Measurements from ENCODE around the gene ST3GAL3. TPM values are rescaled to one million over a fixed set of nuclear protein-coding genes. Genes with fewer than 3 reads are reported as not detected.
A peak's percentile ranks its signal among the peaks of the same experiment; 100 is the strongest.

ST3GAL3 gene
- total and polyA plus RNA-seq, 4 donors: 20.2 to 32.0 (median 27.0) TPM

- WGBS, 2 donors: 95% methylated on average over 4 of the region's 4 CpGs
- no peak overlapping the region for H3K27ac ChIP-seq (ENCODE audit: low read depth in 1 of 2, low read length in 2 of 2)
- H3K4me3 ChIP-seq (ENCODE audit: low read length in 2 of 2): no peak overlapping the region
- no peak for ATAC-seq (ENCODE audit: low FRiP score)
- no peaks in the 10 kb centered on the region for H3K9me3 ChIP-seq (ENCODE audit: control insufficient read depth, low read length)
- intact Hi-C loops (cut with DNase I): loop anchor here in 1 of 2 donors (10.0 kb wide), 1 partner anchor 77 kb away; no protein-coding TSS in a partner anchor
- H3K4me1 ChIP-seq (ENCODE audit: control insufficient read depth in 1 of 2, insufficient read depth in 2 of 2, low read length in 2 of 2): no peaks in the 10 kb centered on the region
- no peak for DNase-seq
- no peaks in the 10 kb centered on the region for H3K27me3 ChIP-seq (ENCODE audit: control insufficient read depth in 1 of 2, insufficient read depth in 2 of 2, low read length in 1 of 2)
- no peaks in the 10 kb centered on the region for H3K36me3 ChIP-seq (ENCODE audit: control insufficient read depth in 1 of 2, insufficient read depth in 2 of 2, low read length in 1 of 2)
These were observed 140.5 kb downstream of the ST3GAL3 start for GRCh38 chr1:43847882-43848281.

- WGBS, 2 donors: 90 to 97% methylated on average over 1 of the region's 1 CpG
- H3K4me1 ChIP-seq (ENCODE audit: control insufficient read depth in 1 of 2, insufficient read depth in 2 of 2, low read length in 2 of 2): no peaks in the 10 kb centered on the region
- no peak overlapping the region for H3K4me3 ChIP-seq (ENCODE audit: low read length in 2 of 2)
- DNase-seq (no peak), ATAC-seq (ENCODE audit: low FRiP score) (no peak)
- intact Hi-C loops (cut with DNase I): loop anchor here in 1 of 2 donors (10.0 kb wide), 1 partner anchor 75 kb away; no protein-coding TSS in a partner anchor
- H3K36me3 ChIP-seq (ENCODE audit: control insufficient read depth in 1 of 2, insufficient read depth in 2 of 2, low read length in 1 of 2): no peaks in the 10 kb centered on the region
- H3K9me3 ChIP-seq (ENCODE audit: control insufficient read depth, low read length): no peaks in the 10 kb centered on the region
- no peak overlapping the region for H3K27ac ChIP-seq (ENCODE audit: low read depth in 1 of 2, low read length in 2 of 2)
- H3K27me3 ChIP-seq (ENCODE audit: control insufficient read depth in 1 of 2, insufficient read depth in 2 of 2, low read length in 1 of 2): no peaks in the 10 kb centered on the region
These were observed 142.3 kb downstream of the ST3GAL3 start for GRCh38 chr1:43849670-43850069.

- Histone ChIP-seq H3K4me1 (ENCODE audit: control insufficient read depth in 1 of 2, insufficient read depth in 2 of 2, low read length in 2 of 2) (no peaks in the 10 kb centered on the region), H3K27ac (ENCODE audit: low read depth in 1 of 2, low read length in 2 of 2) (no peak overlapping the region), H3K9me3 (ENCODE audit: control insufficient read depth, low read length) (no peaks in the 10 kb centered on the region), H3K4me3 (ENCODE audit: low read length in 2 of 2) (no peak overlapping the region), H3K36me3 (ENCODE audit: control insufficient read depth in 1 of 2, insufficient read depth in 2 of 2, low read length in 1 of 2) (no peaks in the 10 kb centered on the region), H3K27me3 (ENCODE audit: control insufficient read depth in 1 of 2, insufficient read depth in 2 of 2, low read length in 1 of 2) (no peaks in the 10 kb centered on the region)
- ATAC-seq (ENCODE audit: low FRiP score) (no peak), DNase-seq (no peak)
- WGBS, 2 donors: 92 to 93% methylated on average over 8 of the region's 8 CpGs
- intact Hi-C loops (cut with DNase I): no loop called here
These were observed 143.4 kb downstream of the ST3GAL3 start for GRCh38 chr1:43850591-43851233.

GRCh38 chr1:43851561-43852338 lies 144.4 kb downstream of the ST3GAL3 start:
- DNase-seq (no peak), ATAC-seq (ENCODE audit: low FRiP score) (no peak)
- whole genome bisulfite sequencing, 2 donors: 97% methylated on average over 17 of the region's 17 CpGs
- Histone ChIP-seq H3K9me3 (ENCODE audit: control insufficient read depth, low read length) (no peaks in the 10 kb centered on the region), H3K4me3 (ENCODE audit: low read length in 2 of 2) (no peak overlapping the region), H3K27ac (ENCODE audit: low read depth in 1 of 2, low read length in 2 of 2) (no peak overlapping the region), H3K36me3 (ENCODE audit: control insufficient read depth in 1 of 2, insufficient read depth in 2 of 2, low read length in 1 of 2) (no peaks in the 10 kb centered on the region), H3K4me1 (ENCODE audit: control insufficient read depth in 1 of 2, insufficient read depth in 2 of 2, low read length in 2 of 2) (no peaks in the 10 kb centered on the region), H3K27me3 (ENCODE audit: control insufficient read depth in 1 of 2, insufficient read depth in 2 of 2, low read length in 1 of 2) (no peaks in the 10 kb centered on the region)
- intact Hi-C loops (cut with DNase I): no loop called here

- ATAC-seq (ENCODE audit: low FRiP score) (no peak), DNase-seq (peak; percentile 74 to 81)
- no peak overlapping the region for H3K27ac ChIP-seq (ENCODE audit: low read depth in 1 of 2, low read length in 2 of 2)
- H3K4me3 ChIP-seq (ENCODE audit: low read length in 2 of 2): no peak overlapping the region
- no peaks in the 10 kb centered on the region for H3K27me3 ChIP-seq (ENCODE audit: control insufficient read depth in 1 of 2, insufficient read depth in 2 of 2, low read length in 1 of 2)
- intact Hi-C loops (cut with DNase I): no loop called here
- 63 to 65% methylated on average over 7 of the region's 7 CpGs for WGBS, 2 donors
- no peaks in the 10 kb centered on the region for H3K4me1 ChIP-seq (ENCODE audit: control insufficient read depth in 1 of 2, insufficient read depth in 2 of 2, low read length in 2 of 2)
- no peaks in the 10 kb centered on the region for H3K36me3 ChIP-seq (ENCODE audit: control insufficient read depth in 1 of 2, insufficient read depth in 2 of 2, low read length in 1 of 2)
- no peaks in the 10 kb centered on the region for H3K9me3 ChIP-seq (ENCODE audit: control insufficient read depth, low read length)
These were observed 146.0 kb downstream of the ST3GAL3 start for GRCh38 chr1:43853161-43853921.

- H3K27me3 ChIP-seq (ENCODE audit: control insufficient read depth in 1 of 2, insufficient read depth in 2 of 2, low read length in 1 of 2): no peaks in the 10 kb centered on the region
- ATAC-seq (ENCODE audit: low FRiP score) (no peak), DNase-seq (no peak)
- intact Hi-C loops (cut with DNase I): no loop called here
- H3K9me3 ChIP-seq (ENCODE audit: control insufficient read depth, low read length): no peaks in the 10 kb centered on the region
- 91 to 95% methylated on average over 4 of the region's 4 CpGs for WGBS, 2 donors
- H3K27ac ChIP-seq (ENCODE audit: low read depth in 1 of 2, low read length in 2 of 2): no peak overlapping the region
- no peaks in the 10 kb centered on the region for H3K36me3 ChIP-seq (ENCODE audit: control insufficient read depth in 1 of 2, insufficient read depth in 2 of 2, low read length in 1 of 2)
- no peak overlapping the region for H3K4me3 ChIP-seq (ENCODE audit: low read length in 2 of 2)
- no peaks in the 10 kb centered on the region for H3K4me1 ChIP-seq (ENCODE audit: control insufficient read depth in 1 of 2, insufficient read depth in 2 of 2, low read length in 2 of 2)
These were observed 147.1 kb downstream of the ST3GAL3 start for GRCh38 chr1:43854473-43854872.

- no peak overlapping the region for H3K4me3 ChIP-seq (ENCODE audit: low read length in 2 of 2)
- WGBS, 2 donors: 95 to 97% methylated on average over 5 of the region's 5 CpGs
- H3K9me3 ChIP-seq (ENCODE audit: control insufficient read depth, low read length): no peaks in the 10 kb centered on the region
- no peaks in the 10 kb centered on the region for H3K27me3 ChIP-seq (ENCODE audit: control insufficient read depth in 1 of 2, insufficient read depth in 2 of 2, low read length in 1 of 2)
- no peaks in the 10 kb centered on the region for H3K36me3 ChIP-seq (ENCODE audit: control insufficient read depth in 1 of 2, insufficient read depth in 2 of 2, low read length in 1 of 2)
- no peaks in the 10 kb centered on the region for H3K4me1 ChIP-seq (ENCODE audit: control insufficient read depth in 1 of 2, insufficient read depth in 2 of 2, low read length in 2 of 2)
- no peak for DNase-seq
- no peak for ATAC-seq (ENCODE audit: low FRiP score)
- H3K27ac ChIP-seq (ENCODE audit: low read depth in 1 of 2, low read length in 2 of 2): no peak overlapping the region
- intact Hi-C loops (cut with DNase I): no loop called here
These were observed 148.9 kb downstream of the ST3GAL3 start for GRCh38 chr1:43856188-43856587.

GRCh38 chr1:43857163-43857562 lies 149.8 kb downstream of the ST3GAL3 start:
- H3K4me3 ChIP-seq (ENCODE audit: low read length in 2 of 2): no peak overlapping the region

More at GRCh38 chr1:43857163-43857562, 149.8 kb downstream of the ST3GAL3 start:
- Histone ChIP-seq H3K4me1 (ENCODE audit: control insufficient read depth in 1 of 2, insufficient read depth in 2 of 2, low read length in 2 of 2) (no peaks in the 10 kb centered on the region), H3K36me3 (ENCODE audit: control insufficient read depth in 1 of 2, insufficient read depth in 2 of 2, low read length in 1 of 2) (no peaks in the 10 kb centered on the region), H3K9me3 (ENCODE audit: control insufficient read depth, low read length) (no peaks in the 10 kb centered on the region), H3K27ac (ENCODE audit: low read depth in 1 of 2, low read length in 2 of 2) (no peak overlapping the region), H3K27me3 (ENCODE audit: control insufficient read depth in 1 of 2, insufficient read depth in 2 of 2, low read length in 1 of 2) (no peaks in the 10 kb centered on the region)
- ATAC-seq (ENCODE audit: low FRiP score): no peak
- intact Hi-C loops (cut with DNase I): no loop called here
- no peak for DNase-seq
